GM12801 (cell line): ENCODE data around the gene FPR3.

Experiments used
- TF ChIP-seq, protein P1 (sequence below): IDR thresholded peaks from one replicate; pipeline ENCODE4 v1.5.1; 2011; ENCODE audit warnings: control low read depth; ENCODE audit not compliant: insufficient read length; ENCODE audit errors: extremely low read depth

Gene FPR3

DNA sequence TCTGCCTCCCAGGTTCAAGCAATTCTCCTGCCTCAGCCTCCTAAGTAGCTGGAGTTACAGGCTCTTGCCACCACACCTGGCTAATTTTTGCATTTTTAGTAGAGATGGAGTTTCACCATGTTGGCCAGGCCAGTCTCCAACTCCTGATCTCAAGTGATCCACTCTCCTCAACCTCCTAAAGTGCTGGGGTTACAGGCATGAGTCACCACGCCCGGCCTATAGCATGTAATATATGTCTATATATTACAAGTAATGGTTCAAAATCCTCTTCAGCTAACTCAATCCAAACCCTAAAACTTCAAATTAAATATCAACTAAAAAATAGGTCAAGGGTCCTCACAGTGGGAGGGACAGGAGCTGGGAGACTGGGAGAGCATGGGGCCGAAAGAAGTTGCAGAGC is 28.0 kb downstream of the FPR3 start:
- TF ChIP-seq, protein P1, sequence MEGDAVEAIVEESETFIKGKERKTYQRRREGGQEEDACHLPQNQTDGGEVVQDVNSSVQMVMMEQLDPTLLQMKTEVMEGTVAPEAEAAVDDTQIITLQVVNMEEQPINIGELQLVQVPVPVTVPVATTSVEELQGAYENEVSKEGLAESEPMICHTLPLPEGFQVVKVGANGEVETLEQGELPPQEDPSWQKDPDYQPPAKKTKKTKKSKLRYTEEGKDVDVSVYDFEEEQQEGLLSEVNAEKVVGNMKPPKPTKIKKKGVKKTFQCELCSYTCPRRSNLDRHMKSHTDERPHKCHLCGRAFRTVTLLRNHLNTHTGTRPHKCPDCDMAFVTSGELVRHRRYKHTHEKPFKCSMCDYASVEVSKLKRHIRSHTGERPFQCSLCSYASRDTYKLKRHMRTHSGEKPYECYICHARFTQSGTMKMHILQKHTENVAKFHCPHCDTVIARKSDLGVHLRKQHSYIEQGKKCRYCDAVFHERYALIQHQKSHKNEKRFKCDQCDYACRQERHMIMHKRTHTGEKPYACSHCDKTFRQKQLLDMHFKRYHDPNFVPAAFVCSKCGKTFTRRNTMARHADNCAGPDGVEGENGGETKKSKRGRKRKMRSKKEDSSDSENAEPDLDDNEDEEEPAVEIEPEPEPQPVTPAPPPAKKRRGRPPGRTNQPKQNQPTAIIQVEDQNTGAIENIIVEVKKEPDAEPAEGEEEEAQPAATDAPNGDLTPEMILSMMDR: no peak

DNA sequence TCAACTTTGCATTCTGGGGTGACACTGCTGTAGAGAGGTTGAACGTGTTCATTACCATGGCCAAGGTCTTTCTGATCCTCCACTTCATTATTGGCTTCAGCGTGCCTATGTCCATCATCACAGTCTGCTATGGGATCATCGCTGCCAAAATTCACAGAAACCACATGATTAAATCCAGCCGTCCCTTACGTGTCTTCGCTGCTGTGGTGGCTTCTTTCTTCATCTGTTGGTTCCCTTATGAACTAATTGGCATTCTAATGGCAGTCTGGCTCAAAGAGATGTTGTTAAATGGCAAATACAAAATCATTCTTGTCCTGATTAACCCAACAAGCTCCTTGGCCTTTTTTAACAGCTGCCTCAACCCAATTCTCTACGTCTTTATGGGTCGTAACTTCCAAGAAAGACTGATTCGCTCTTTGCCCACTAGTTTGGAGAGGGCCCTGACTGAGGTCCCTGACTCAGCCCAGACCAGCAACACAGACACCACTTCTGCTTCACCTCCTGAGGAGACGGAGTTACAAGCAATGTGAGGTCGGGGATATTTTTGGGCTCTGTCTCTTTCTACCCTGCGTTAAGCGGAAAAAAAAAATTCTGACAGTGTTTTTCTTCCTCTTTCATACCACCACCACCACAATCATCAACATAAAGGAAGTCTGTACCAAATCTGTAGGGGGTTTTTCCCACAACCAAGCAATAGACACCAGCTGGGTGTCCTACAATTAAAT is 29.5 kb downstream of the FPR3 start:
- TF ChIP-seq, protein P1: no peak

DNA sequence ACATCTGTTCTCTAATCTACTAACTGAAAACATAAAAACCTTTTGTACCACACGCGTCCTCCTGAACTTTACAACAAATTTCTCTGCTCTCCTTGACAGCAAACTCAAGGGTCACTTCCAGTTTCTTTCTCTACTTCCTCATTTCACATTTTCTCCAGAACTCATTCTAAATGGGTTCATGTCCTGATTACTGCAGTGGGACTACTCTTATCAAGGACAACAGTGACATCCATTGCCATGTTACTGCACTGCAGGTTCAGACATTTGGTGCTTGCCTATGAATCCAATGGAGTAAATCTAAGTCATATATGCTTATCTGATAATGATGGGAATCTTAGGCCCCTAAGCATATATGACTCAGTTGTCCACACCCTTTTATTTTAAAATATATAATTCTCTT is 35.3 kb downstream of the FPR3 start:
- TF ChIP-seq, protein P1: no peak

DNA sequence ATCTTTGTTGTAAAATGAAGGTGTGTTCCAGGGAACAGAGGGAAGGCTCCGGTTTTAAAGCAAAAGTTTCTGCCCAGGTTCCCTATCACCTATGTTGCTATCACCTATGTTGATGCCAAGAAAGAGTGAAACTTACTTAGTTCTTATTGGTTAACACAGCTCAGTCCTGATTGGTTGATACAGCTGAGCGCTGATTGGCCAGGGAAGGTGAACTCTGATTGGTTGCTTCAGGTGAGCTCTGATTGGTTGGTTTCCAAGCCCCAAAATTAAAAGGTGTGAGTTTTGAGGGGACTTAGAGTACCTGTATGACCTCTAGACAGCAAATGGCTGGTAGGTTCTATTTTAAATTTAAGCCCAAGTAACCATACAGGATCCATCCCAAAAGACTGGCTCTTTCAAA is 42.2 kb downstream of the FPR3 start:
- TF ChIP-seq, protein P1: no peak

DNA sequence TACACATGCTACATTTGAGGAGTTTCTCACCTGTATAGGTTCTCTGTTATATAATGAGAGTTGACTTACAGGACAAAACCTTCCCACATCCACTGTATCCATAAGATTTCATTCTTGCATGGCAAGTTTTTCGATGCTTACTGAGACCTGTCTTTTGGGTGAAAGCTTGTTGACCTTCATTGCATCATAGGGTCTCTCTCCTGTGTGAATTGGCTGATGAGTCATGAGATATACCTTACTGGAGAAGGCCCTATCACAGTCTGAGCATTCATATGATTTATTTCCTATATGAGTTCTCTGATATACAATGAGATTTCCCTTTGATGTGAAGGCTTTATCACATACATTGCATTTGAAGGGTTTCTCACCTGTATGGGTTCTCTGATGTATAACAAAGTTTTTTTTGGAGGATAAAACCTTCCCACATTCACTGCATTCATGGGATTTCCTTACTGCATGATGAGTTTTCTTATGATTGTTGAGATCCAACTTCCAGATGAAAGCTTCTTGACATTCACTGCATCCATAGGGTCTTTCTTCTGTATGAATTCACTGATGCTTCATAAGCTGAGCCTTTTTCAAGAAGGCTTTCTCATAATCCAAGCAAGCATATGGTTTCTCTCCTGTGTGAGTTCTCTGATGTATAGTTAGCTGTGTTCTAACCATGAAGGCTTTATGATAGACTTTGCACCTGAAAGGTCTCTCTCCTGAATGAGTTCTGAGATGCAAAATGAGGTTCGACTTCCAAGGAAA is 67.1 kb downstream of the FPR3 start:
- TF ChIP-seq, protein P1: no peak

DNA sequence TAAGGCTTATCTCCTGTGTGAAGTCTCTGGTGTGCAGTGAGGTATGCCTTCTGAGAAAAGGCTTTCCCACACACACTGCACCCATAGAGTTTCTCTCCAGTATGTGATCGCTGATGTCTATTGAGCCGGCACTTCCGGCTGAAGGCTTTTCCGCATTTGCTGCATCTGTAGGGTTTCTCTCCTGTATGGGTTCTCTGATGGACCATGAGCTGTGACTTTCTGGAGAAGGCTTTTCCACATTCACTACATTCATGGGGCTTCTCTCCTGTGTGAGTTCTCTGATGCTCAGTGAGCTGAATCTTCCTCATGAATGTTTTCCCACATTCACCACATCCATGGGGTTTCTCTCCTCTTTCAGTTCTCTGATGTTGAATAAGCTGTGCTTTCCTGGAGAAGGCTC is 78.1 kb downstream of the FPR3 start:
- TF ChIP-seq, protein P1: no peak
